Measurements from ENCODE around the gene IREB2.

Gene IREB2

GRCh38 chr15:78406016-78406585 lies 31.9 kb upstream of the IREB2 start:
- in situ Hi-C loops (cut with MboI; ENCODE audit: low sequenced_read_pairs): no loop called here

GRCh38 chr15:78407608-78408354 lies 30.2 kb upstream of the IREB2 start:
- in situ Hi-C loops (cut with MboI; ENCODE audit: low sequenced_read_pairs): no loop called here

GRCh38 chr15:78408355-78408640 lies 29.7 kb upstream of the IREB2 start:
- in situ Hi-C loops (cut with MboI; ENCODE audit: low sequenced_read_pairs): no loop called here

GRCh38 chr15:78408961-78409360 lies 29.1 kb upstream of the IREB2 start:
- in situ Hi-C loops (cut with MboI; ENCODE audit: low sequenced_read_pairs): no loop called here

GRCh38 chr15:78411061-78411460 lies 27.0 kb upstream of the IREB2 start:
- in situ Hi-C loops (cut with MboI; ENCODE audit: low sequenced_read_pairs): no loop called here

- in situ Hi-C loops (cut with MboI; ENCODE audit: low sequenced_read_pairs): no loop called here
Measured at GRCh38 chr15:78414621-78415250, 23.3 kb upstream of the IREB2 start.

- in situ Hi-C loops (cut with MboI; ENCODE audit: low sequenced_read_pairs): no loop called here
Measured at GRCh38 chr15:78415284-78415683, 22.7 kb upstream of the IREB2 start.

- in situ Hi-C loops (cut with MboI; ENCODE audit: low sequenced_read_pairs): no loop called here
Measured at GRCh38 chr15:78417754-78418630, 20.0 kb upstream of the IREB2 start.

- in situ Hi-C loops (cut with MboI; ENCODE audit: low sequenced_read_pairs): no loop called here
Measured at GRCh38 chr15:78418686-78419085, 19.3 kb upstream of the IREB2 start.

GRCh38 chr15:78419367-78419766 lies 18.6 kb upstream of the IREB2 start:
- in situ Hi-C loops (cut with MboI; ENCODE audit: low sequenced_read_pairs): no loop called here

- in situ Hi-C loops (cut with MboI; ENCODE audit: low sequenced_read_pairs): no loop called here
Measured at GRCh38 chr15:78420220-78420619, 17.8 kb upstream of the IREB2 start.

- in situ Hi-C loops (cut with MboI; ENCODE audit: low sequenced_read_pairs): no loop called here
Measured at GRCh38 chr15:78420766-78421165, 17.2 kb upstream of the IREB2 start.

GRCh38 chr15:78421238-78421965 lies 16.6 kb upstream of the IREB2 start:
- in situ Hi-C loops (cut with MboI; ENCODE audit: low sequenced_read_pairs): no loop called here

GRCh38 chr15:78422571-78423340 lies 15.3 kb upstream of the IREB2 start:
- in situ Hi-C loops (cut with MboI; ENCODE audit: low sequenced_read_pairs): no loop called here

GRCh38 chr15:78424673-78425072 lies 13.3 kb upstream of the IREB2 start:
- in situ Hi-C loops (cut with MboI; ENCODE audit: low sequenced_read_pairs): no loop called here

GRCh38 chr15:78425643-78426042 lies 12.4 kb upstream of the IREB2 start:
- in situ Hi-C loops (cut with MboI; ENCODE audit: low sequenced_read_pairs): no loop called here

- in situ Hi-C loops (cut with MboI; ENCODE audit: low sequenced_read_pairs): no loop called here
Measured at GRCh38 chr15:78426300-78426699, 11.7 kb upstream of the IREB2 start.

GRCh38 chr15:78427953-78428352 lies 10.1 kb upstream of the IREB2 start:
- in situ Hi-C loops (cut with MboI; ENCODE audit: low sequenced_read_pairs): no loop called here

- in situ Hi-C loops (cut with MboI; ENCODE audit: low sequenced_read_pairs): no loop called here
Measured at GRCh38 chr15:78429477-78429876, 8.5 kb upstream of the IREB2 start.

- in situ Hi-C loops (cut with MboI; ENCODE audit: low sequenced_read_pairs): no loop called here
Measured at GRCh38 chr15:78431955-78432354, 6.1 kb upstream of the IREB2 start.

Measured in HL-60/S4 (cell line).